Rectal smooth muscle tissue (tissue), 1 donor: Measurements from ENCODE around the gene MBD6.

Source experiments
- H3K27ac ChIP-seq: one replicate; pipeline ENCODE4 v1.7.0; 2013; ENCODE audit warnings: low read depth, low read length, inconsistent platforms
- H3K27me3 ChIP-seq: one replicate; pipeline ENCODE4 v1.7.0; 2013; ENCODE audit warnings: low read length; ENCODE audit not compliant: control insufficient read depth, insufficient read depth
- H3K36me3 ChIP-seq: one replicate; pipeline ENCODE4 v1.7.0; 2013; ENCODE audit warnings: low read length; ENCODE audit not compliant: control insufficient read depth, insufficient read depth
- H3K4me1 ChIP-seq: one replicate; pipeline ENCODE4 v1.7.0; 2013; ENCODE audit warnings: low read length; ENCODE audit not compliant: control insufficient read depth, insufficient read depth
- H3K4me3 ChIP-seq: one replicate; pipeline ENCODE4 v1.7.0; 2013; ENCODE audit warnings: low read length
- H3K9ac ChIP-seq: one replicate; pipeline ENCODE4 v1.7.0; 2013; ENCODE audit warnings: low read length

MBD6 gene, protein sequence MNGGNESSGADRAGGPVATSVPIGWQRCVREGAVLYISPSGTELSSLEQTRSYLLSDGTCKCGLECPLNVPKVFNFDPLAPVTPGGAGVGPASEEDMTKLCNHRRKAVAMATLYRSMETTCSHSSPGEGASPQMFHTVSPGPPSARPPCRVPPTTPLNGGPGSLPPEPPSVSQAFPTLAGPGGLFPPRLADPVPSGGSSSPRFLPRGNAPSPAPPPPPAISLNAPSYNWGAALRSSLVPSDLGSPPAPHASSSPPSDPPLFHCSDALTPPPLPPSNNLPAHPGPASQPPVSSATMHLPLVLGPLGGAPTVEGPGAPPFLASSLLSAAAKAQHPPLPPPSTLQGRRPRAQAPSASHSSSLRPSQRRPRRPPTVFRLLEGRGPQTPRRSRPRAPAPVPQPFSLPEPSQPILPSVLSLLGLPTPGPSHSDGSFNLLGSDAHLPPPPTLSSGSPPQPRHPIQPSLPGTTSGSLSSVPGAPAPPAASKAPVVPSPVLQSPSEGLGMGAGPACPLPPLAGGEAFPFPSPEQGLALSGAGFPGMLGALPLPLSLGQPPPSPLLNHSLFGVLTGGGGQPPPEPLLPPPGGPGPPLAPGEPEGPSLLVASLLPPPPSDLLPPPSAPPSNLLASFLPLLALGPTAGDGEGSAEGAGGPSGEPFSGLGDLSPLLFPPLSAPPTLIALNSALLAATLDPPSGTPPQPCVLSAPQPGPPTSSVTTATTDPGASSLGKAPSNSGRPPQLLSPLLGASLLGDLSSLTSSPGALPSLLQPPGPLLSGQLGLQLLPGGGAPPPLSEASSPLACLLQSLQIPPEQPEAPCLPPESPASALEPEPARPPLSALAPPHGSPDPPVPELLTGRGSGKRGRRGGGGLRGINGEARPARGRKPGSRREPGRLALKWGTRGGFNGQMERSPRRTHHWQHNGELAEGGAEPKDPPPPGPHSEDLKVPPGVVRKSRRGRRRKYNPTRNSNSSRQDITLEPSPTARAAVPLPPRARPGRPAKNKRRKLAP

GRCh38 chr12:57522011-57522886 lies at the start of gene MBD6:
Gene MBD6 (plus strand): TSS chr12:57522824. CDS start chr12:57524304, 1,480 bp downstream.
- H3K27ac ChIP-seq: peak within 1 kb of the TSS; percentile 99
- H3K4me1 ChIP-seq: peaks cover 42% of the 10 kb centered on the region
- H3K36me3 ChIP-seq: peaks cover 11% of the 10 kb centered on the region

GRCh38 chr12:57473392-57473791 lies 49.2 kb upstream of the MBD6 start:
- H3K9ac ChIP-seq: no peak overlapping the region
- no peak overlapping the region for H3K27ac ChIP-seq
- H3K36me3 ChIP-seq: peaks cover 7% of the 10 kb centered on the region
- H3K4me3 ChIP-seq: no peak overlapping the region
- H3K4me1 ChIP-seq: peaks cover 2% of the 10 kb centered on the region
- peaks cover 25% of the 10 kb centered on the region for H3K27me3 ChIP-seq

More at GRCh38 chr12:57522011-57522886, at the start of gene MBD6:
- no peaks in the 10 kb centered on the region for H3K27me3 ChIP-seq
- H3K4me3 ChIP-seq: peak within 1 kb of the TSS; percentile 76
- H3K9ac ChIP-seq: peak within 1 kb of the TSS; percentile 82

DNA sequence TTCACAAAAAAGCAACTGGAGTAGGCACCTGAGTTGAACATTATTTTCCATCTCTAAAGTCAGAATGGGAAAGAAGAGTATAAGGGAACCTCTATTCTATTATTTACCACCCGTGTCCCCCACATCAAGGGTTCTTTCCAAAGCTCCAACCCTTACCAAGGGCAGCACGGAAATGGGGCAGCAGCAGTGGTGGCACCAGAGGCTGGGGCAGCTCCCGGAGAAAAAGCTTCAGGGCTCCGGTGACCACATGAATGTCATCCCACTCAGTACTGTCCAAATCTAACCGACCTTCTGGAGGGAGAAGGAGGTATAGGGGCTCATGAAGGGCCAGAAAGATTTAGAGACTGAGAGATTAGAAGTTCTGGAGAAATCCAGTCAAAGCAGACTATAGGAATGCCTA lies 48.7 kb upstream of the MBD6 start:
- Histone ChIP-seq H3K27me3 (peaks cover 25% of the 10 kb centered on the region), H3K27ac (no peak overlapping the region), H3K4me3 (no peak overlapping the region), H3K4me1 (peaks cover 2% of the 10 kb centered on the region), H3K36me3 (peaks cover 7% of the 10 kb centered on the region), H3K9ac (no peak overlapping the region)

- Histone ChIP-seq H3K27ac (no peak overlapping the region), H3K9ac (no peak overlapping the region), H3K4me3 (no peak overlapping the region), H3K4me1 (peaks cover 2% of the 10 kb centered on the region), H3K27me3 (peaks cover 25% of the 10 kb centered on the region), H3K36me3 (peaks cover 7% of the 10 kb centered on the region)
Measured at GRCh38 chr12:57474430-57474829, 48.2 kb upstream of the MBD6 start.

GRCh38 chr12:57474862-57475261 lies 47.8 kb upstream of the MBD6 start:
- H3K27ac ChIP-seq: no peak overlapping the region
- peaks cover 2% of the 10 kb centered on the region for H3K4me1 ChIP-seq
- H3K9ac ChIP-seq: no peak overlapping the region
- H3K36me3 ChIP-seq: peaks cover 7% of the 10 kb centered on the region
- H3K27me3 ChIP-seq: peaks cover 25% of the 10 kb centered on the region
- H3K4me3 ChIP-seq: no peak overlapping the region

DNA sequence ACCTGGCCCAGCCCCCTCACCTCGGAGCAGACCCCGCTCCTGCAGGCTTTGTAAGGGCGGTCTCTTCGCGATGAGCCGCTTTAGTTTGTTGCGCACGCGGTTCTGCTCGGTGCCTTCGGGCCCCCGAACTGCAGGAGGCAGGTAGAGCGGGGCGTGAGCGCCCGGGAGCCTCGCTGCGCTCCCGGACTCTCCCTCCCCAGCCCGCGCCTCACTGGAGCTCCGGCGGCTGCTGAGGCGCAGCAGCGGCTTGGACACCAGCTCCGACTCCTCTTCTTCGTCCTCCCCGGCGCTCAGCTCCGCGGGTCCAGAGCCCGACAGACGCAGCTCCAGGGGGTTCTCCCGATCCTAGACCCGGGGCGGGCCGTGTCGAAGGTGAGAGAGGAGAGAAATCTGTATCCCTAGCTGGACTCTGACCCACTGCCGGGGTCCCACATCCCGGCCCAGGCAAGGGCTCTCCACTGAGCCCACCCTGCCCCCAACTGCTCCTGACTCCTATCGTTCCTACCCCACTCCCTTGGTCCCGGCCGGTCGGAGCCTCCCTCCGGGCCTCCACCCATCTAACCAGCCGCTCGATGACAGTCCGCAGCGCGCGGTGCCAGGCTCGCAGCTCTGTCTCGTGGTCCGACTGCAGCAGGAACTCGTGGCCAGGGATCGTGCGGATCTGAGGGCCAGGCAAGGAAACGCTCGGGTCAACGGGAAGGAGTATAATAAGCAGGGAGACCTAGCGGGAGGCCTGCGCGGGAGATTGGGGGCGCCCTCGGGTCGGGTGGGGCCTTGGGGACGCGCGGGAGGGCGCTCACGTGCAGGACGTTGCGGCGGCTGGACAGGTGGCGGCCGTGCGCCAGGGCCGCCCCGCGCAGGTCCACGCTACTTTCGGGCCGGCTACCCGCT lies 47.1 kb upstream of the MBD6 start:
- Histone ChIP-seq H3K9ac (no peak overlapping the region), H3K4me3 (peak overlapping the region; percentile 55), H3K27me3 (peaks cover 25% of the 10 kb centered on the region), H3K36me3 (peaks cover 7% of the 10 kb centered on the region), H3K4me1 (peaks cover 2% of the 10 kb centered on the region), H3K27ac (no peak overlapping the region)

GRCh38 chr12:57476162-57476992 lies 46.2 kb upstream of the MBD6 start:
- H3K4me1 ChIP-seq: peaks cover 2% of the 10 kb centered on the region
- no peak overlapping the region for H3K9ac ChIP-seq
- H3K36me3 ChIP-seq: peaks cover 7% of the 10 kb centered on the region
- H3K4me3 ChIP-seq: peak overlapping the region; percentile 55
- H3K27ac ChIP-seq: no peak overlapping the region
- peaks cover 25% of the 10 kb centered on the region for H3K27me3 ChIP-seq

- Histone ChIP-seq H3K27ac (no peak overlapping the region), H3K9ac (peak overlapping the region; percentile 27), H3K36me3 (peaks cover 7% of the 10 kb centered on the region), H3K4me1 (peaks cover 2% of the 10 kb centered on the region), H3K4me3 (peak overlapping the region; percentile 55), H3K27me3 (peaks cover 25% of the 10 kb centered on the region)
Measured at GRCh38 chr12:57476993-57477709, 45.5 kb upstream of the MBD6 start.

DNA sequence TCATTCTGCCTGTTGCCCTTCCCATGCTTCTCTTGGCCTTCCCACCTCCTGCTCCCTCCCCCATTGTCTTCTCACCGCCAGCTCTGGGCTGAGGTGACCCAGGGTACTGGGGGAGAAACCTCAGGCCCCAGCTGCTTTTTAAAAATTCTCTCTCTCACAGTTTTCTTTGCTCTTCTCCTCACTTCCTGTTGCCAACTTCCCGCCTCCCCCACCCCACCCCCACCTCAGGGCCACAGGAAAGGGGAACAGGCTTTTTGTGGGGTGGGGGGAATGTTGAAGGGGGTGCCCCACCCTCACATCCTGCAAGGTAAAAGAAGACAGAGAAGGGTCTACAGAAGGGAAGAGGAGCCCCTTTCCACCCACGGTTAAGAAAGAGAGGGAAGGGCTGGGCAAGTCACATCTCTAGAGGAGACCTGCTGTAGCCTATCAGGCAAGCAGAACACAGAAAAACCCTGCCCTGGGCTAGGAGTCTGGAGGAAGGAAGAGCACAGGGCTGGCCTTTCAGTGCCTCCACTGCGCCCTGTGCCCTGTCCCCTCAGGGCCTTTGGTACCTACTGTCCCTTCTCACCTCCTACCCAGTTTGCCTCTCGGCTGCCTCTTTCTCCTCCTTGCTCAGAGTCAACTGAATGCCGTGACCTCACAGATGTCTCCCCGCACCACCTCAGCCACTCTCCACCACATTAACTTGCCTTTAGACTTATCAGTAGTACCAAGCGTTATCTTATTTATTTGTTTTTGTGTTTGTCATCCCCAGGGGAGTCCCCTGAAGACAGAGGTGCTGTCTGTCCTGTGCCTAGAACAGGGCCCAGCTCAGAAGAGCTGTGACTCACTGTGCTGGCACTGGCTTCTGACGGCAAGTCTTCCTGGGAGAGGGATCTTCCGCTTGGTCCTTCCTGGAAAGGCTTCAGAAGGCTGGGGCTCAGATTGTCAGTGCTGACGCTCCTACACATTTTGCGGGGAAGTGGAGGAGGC lies 44.6 kb upstream of the MBD6 start:
- H3K36me3 ChIP-seq: peaks cover 7% of the 10 kb centered on the region
- peaks cover 25% of the 10 kb centered on the region for H3K27me3 ChIP-seq
- H3K4me3 ChIP-seq: peak overlapping the region; percentile 55
- H3K9ac ChIP-seq: peak overlapping the region; percentile 60
- H3K4me1 ChIP-seq: peaks cover 2% of the 10 kb centered on the region
- H3K27ac ChIP-seq: peak overlapping the region; percentile 21
